CD4-positive, alpha-beta T cell treated with Interleukin-2 at 100 ng/mL for 4 hours (primary cell): ENCODE data around the gene MAN2A1.

ENCODE experiments used
- DNase-seq: peaks from one replicate; pipeline ENCODE4 v3.0.0-alpha.2; 2020; ENCODE audit warnings: low spot score

Gene MAN2A1

DNA sequence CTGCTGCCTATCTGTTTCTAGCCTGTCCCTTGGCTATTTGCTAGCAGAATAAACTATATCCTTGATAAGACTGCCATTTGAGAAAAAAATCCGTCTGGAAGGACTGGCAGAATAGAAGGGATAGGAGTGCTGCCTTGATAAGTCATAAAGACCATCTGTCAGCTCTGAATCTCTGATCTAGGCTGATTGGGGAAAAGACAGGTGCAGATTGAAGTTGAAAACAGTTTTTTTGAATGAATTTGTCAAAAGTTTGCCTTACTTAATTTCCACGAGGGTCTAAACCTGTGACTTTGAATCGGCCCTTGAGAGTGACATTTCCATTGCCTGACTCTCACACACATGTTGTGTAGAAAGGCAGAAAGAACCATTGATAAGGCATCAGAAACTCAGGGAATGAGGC is 218.6 kb downstream of the MAN2A1 start:
- DNase-seq: no peak

DNA sequence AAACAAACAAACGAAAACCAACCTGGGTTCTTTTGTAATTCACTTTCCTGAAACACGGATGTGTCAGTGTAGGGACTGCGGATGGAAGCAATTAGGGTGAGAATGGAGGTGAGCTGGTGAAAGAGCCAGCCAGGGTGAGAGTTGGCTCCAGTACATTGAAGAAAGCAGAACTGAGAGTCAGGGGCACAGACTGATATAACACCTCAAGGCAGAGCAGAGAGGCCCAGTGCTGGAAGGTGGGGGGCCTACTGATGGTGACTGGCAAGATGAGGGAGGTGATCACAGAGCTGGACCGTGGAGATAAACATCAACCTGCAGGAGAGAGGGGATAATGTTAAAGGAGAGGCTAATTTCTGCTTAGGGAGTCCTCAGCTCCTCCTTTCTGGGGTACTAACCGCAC is 221.1 kb downstream of the MAN2A1 start:
- no peak for DNase-seq

DNA sequence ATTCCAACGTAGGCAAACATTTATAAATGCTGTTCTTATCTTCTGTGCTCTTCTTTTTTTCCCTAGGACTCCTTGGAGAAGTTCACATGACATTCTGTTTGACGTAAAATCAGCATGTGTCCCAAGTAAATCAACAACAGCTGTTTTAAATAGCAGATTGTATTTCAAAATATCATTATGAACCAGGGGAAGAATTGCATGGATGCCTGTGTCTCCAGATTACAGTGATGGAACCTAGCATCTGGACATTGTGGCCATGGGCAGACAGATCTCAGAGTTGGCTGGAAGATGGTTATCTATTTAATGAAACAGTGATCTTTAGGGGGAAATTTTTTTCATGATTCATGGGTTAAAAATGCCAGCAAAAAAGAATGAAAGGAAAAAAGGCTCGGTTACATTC is 222.0 kb downstream of the MAN2A1 start:
- DNase-seq: no peak

DNA sequence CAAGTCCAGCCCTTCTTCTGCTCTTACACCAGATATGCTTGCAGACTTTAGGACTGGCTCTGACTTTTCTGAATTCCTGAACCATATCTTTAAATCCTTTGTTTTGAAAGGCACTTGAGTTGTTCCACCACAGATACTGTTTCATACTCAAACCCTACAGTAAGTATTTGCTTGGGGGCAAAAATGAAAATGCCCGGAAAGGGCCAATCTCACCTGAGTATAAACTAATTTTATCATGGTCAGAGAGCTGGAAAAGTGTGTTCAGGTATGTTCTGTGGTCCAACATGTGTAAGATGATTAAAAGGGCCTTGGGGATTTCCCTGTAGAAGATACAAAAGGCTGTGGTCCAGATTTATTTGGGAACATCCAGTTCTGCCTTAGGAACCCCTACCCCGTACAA is 225.2 kb downstream of the MAN2A1 start:
- DNase-seq: no peak

DNA sequence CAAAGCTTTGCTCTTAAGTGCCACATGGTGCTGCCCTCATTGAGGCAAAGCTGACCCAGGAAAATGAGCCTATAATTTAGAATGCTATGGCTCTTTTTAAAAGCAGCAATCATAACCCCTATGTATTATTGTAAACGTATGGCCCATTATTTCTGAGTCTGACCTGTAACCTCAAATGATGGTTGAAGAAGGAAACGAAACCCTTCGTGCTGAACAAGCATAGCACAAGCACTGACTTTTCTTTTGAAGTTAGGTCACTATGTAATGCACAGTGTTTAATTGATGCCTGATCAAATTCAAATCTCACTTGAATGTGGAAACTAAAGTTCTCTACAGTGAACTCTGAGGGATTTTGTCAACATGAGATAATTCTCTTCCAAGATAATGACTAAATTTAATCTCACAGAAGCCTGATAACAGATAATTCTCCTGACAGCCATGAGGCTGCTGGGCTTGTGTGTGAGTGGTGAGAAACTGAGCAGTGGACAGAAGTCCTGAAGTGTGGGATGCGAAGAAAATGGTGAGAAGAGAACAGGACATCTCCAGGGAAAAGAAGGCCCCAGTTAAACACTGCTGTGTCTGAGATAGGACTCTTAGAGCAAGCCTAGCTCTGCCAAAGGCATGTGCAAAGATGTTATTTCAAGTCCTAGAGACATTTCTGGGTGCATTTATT is 226.9 kb downstream of the MAN2A1 start:
- DNase-seq: no peak
